Activated T-cell treated with anti-CD3 and anti-CD28 coated beads, Interleukin-2, amount 50 U/mL, for 4 hours (primary cell): Measurements from ENCODE around the gene LCMT2. TPM values are rescaled to one million over a fixed set of nuclear protein-coding genes. Genes with fewer than 3 reads are reported as not detected.

Experiments
- total RNA-seq, 3 donors: library from RNA; stranded (reverse); gene quantifications; one replicate each; pipeline ENCODE4 v1.2.1, GENCODE V29; 2021

LCMT2 gene
- total RNA-seq, 3 donors from 2014 or later: 10.9 to 14.6 (median 12.5) TPM

Other genes starting within 250 kb of the LCMT2 start
- 10 to 100 TPM; 23.5 to 27.8 (median 24.8) TPM for gene UBR1, start 224.5 kb downstream of the LCMT2 start, total RNA-seq
- gene TMEM62, start 197.0 kb downstream of the LCMT2 start, total RNA-seq: 10 to 100 TPM in 1 of 3 donors, 1 to 10 TPM in 2; 7.9 to 10.5 (median 9.4) TPM
- 10 to 100 TPM; 34.9 to 35.9 (median 35.5) TPM for gene CCNDBP1, start 145.2 kb downstream of the LCMT2 start, total RNA-seq
- gene EPB42, start 109.6 kb downstream of the LCMT2 start, total RNA-seq: not detected
- not detected for gene TGM5, start 63.6 kb downstream of the LCMT2 start, total RNA-seq
- not detected for gene TGM7, start 28.3 kb downstream of the LCMT2 start, total RNA-seq
- 10 to 100 TPM; 23.3 to 28.5 (median 25.0) TPM for gene ZSCAN29, start 40.5 kb upstream of the LCMT2 start, total RNA-seq
- gene TUBGCP4, start 40.5 kb upstream of the LCMT2 start, total RNA-seq: 10 to 100 TPM; 34.6 to 39.7 (median 36.6) TPM
- gene TP53BP1, start 162.6 kb upstream of the LCMT2 start, total RNA-seq: 10 to 100 TPM; 30.5 to 36.1 (median 35.3) TPM
- gene MAP1A, start 187.0 kb upstream of the LCMT2 start, total RNA-seq: 1 to 10 TPM; 1.1 to 1.2 (median 1.2) TPM